PC-9 (cell line): ENCODE data around the gene ZNF362. TPM values are rescaled to one million over a fixed set of nuclear protein-coding genes. Genes with fewer than 3 reads are reported as not detected.
A peak's percentile ranks its signal among the peaks of the same experiment; 100 is the strongest.

Source experiments
- BruUV-seq: library from RNA; stranded (reverse); fragments of 400-500 nt; replicated peaks from 2 replicates; lab custom pipeline; 2021; lab: Mats Ljungman, UMichigan
- CTCF ChIA-PET: fragments of 300-600 bp; sonication (Branson Sonifier 250); formaldehyde crosslinking; loops from one replicate; lab custom pipeline; 2022; ENCODE audit warnings: antibody characterized with exemption; lab: Charles Lee
- POLR2A ChIA-PET: fragments of 300-600 bp; sonication (Branson Sonifier 250); formaldehyde crosslinking; loops from one replicate; lab custom pipeline; 2022; ENCODE audit warnings: antibody characterized with exemption; ENCODE audit not compliant: unreplicated experiment; lab: Charles Lee
- DNase-seq, 2 experiments: peaks; one replicate each; pipeline versions ENCODE4 v3.0.0 to v3.0.0-alpha.2; 2015 to 2022; ENCODE audit warnings: mixed read lengths in 1 of 2
- H2AFZ ChIP-seq: fragments of 200-600 bp; sonication (generic); 2 replicates; pipeline ENCODE4 v1.8.1; 2017; ENCODE audit warnings: antibody characterized with exemption
- H3F3A ChIP-seq: fragments of 200-600 bp; sonication (generic); 2 replicates; pipeline ENCODE4 v1.8.1; 2017; ENCODE audit warnings: antibody characterized with exemption, mild to moderate bottlenecking, low read depth; ENCODE audit not compliant: insufficient read depth
- H3K27ac ChIP-seq: fragments of 200-600 bp; sonication (generic); 2 replicates; pipeline ENCODE4 v1.6.1; 2016; ENCODE audit warnings: mixed run types
- H3K27me3 ChIP-seq: fragments of 200-600 bp; sonication (generic); 2 replicates; pipeline ENCODE4 v1.6.1; 2016; ENCODE audit warnings: low read depth, mixed run types; ENCODE audit not compliant: insufficient read depth
- H3K36me3 ChIP-seq: fragments of 200-600 bp; sonication (generic); 2 replicates; pipeline ENCODE4 v1.6.1; 2016; ENCODE audit warnings: low read depth, mixed run types
- H3K4me1 ChIP-seq: fragments of 200-600 bp; sonication (generic); replicated peaks from 2 replicates; pipeline ENCODE4 v1.6.1; 2016; ENCODE audit warnings: mixed run types; ENCODE audit not compliant: insufficient read depth
- H3K4me2 ChIP-seq: fragments of 200-600 bp; sonication (generic); 2 replicates; pipeline ENCODE4 v1.6.1; 2017; ENCODE audit warnings: mixed run types
- H3K4me3 ChIP-seq: fragments of 200-600 bp; sonication (generic); 2 replicates; pipeline ENCODE4 v1.6.1; 2016; ENCODE audit warnings: mixed run types
- H3K79me2 ChIP-seq: fragments of 200-600 bp; sonication (generic); 2 replicates; pipeline ENCODE4 v1.6.1; 2017; ENCODE audit warnings: low read depth, mixed run types
- H3K9me2 ChIP-seq: fragments of 200-600 bp; sonication (generic); 2 replicates; pipeline ENCODE4 v1.8.1; 2017; ENCODE audit warnings: mild to moderate bottlenecking; ENCODE audit not compliant: insufficient read depth
- H3K9me3 ChIP-seq: fragments of 200-600 bp; sonication (generic); 2 replicates; pipeline ENCODE4 v1.8.1; 2016; ENCODE audit warnings: low read depth; ENCODE audit not compliant: insufficient read depth
- H4K20me1 ChIP-seq: fragments of 200-600 bp; sonication (generic); 2 replicates; pipeline ENCODE4 v1.8.1; 2017; ENCODE audit not compliant: insufficient read depth
- EZH2 ChIP-seq: fragments of 200-600 bp; sonication (generic); IDR thresholded peaks from 2 replicates; pipeline ENCODE4 v1.8.0; 2017; ENCODE audit warnings: antibody characterized with exemption, low read depth
- intact Hi-C: fragments of 100-400 bp; cut with micrococcal nuclease; formaldehyde crosslinking; loops from one replicate; pipeline ENCODE4 v1.10.0; 2022; ENCODE audit not compliant: unreplicated experiment
- total RNA-seq: library from RNA; stranded (reverse); gene quantifications from 2 replicates; pipeline ENCODE4 v1.2.3, GENCODE V29; 2021
- TF ChIP-seq, protein P1 (sequence below): fragments of 200-600 bp; sonication (generic); conservative IDR thresholded peaks from 2 replicates; pipeline ENCODE4 v1.6.1; 2017; ENCODE audit warnings: mixed run types, antibody characterized with exemption, mild to moderate bottlenecking, moderate library complexity

Gene ZNF362
- total RNA-seq, 1 experiment from 2014 or later = 33.1 TPM

DNA sequence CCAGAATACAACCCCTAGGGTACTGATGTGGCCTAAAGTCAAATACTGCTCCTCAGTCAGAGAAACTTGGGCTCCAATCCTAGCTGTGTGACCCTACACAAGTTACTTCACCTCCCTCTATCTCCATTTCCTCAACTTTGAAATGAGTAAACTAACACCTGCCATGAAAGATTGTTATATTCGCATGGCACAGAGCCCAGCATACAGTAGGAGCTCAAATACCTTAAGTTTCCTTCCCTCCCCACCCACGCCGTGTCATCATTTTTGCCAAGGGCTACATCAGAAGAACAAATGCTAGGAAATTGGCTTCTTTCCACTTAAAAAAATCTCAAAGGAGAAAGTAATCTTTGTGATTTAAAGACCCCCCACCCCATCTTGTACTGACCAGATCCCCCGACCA, 22.2 kb upstream of the ZNF362 start:
- CTCF ChIA-PET = no interaction called here
- no peak overlapping the region for H2AFZ ChIP-seq
- no TSS peak for BruUV-seq
- TF ChIP-seq, protein P1, sequence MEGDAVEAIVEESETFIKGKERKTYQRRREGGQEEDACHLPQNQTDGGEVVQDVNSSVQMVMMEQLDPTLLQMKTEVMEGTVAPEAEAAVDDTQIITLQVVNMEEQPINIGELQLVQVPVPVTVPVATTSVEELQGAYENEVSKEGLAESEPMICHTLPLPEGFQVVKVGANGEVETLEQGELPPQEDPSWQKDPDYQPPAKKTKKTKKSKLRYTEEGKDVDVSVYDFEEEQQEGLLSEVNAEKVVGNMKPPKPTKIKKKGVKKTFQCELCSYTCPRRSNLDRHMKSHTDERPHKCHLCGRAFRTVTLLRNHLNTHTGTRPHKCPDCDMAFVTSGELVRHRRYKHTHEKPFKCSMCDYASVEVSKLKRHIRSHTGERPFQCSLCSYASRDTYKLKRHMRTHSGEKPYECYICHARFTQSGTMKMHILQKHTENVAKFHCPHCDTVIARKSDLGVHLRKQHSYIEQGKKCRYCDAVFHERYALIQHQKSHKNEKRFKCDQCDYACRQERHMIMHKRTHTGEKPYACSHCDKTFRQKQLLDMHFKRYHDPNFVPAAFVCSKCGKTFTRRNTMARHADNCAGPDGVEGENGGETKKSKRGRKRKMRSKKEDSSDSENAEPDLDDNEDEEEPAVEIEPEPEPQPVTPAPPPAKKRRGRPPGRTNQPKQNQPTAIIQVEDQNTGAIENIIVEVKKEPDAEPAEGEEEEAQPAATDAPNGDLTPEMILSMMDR = no peak
- TF ChIP-seq EZH2 = no peak
- no peaks in the 10 kb centered on the region for H3K9me2 ChIP-seq
- H3K27ac ChIP-seq = peak overlapping the region; percentile 15
- no peaks in the 10 kb centered on the region for H3K36me3 ChIP-seq
- H3K4me1 ChIP-seq = peaks cover 46% of the 10 kb centered on the region
- H3F3A ChIP-seq = peaks cover 14% of the 10 kb centered on the region
- no peaks in the 10 kb centered on the region for H3K27me3 ChIP-seq
- POLR2A ChIA-PET = no interaction called here
- intact Hi-C loops = no loop called here
- no peaks in the 10 kb centered on the region for H3K9me3 ChIP-seq
- DNase-seq = peak in 1 of 2 experiments; percentile 77
- no peaks in the 10 kb centered on the region for H3K79me2 ChIP-seq
- H3K4me2 ChIP-seq = peak overlapping the region; percentile 12; the same call in 1 of the 2 replicates
- no peaks in the 10 kb centered on the region for H4K20me1 ChIP-seq
- no peak overlapping the region for H3K4me3 ChIP-seq

DNA sequence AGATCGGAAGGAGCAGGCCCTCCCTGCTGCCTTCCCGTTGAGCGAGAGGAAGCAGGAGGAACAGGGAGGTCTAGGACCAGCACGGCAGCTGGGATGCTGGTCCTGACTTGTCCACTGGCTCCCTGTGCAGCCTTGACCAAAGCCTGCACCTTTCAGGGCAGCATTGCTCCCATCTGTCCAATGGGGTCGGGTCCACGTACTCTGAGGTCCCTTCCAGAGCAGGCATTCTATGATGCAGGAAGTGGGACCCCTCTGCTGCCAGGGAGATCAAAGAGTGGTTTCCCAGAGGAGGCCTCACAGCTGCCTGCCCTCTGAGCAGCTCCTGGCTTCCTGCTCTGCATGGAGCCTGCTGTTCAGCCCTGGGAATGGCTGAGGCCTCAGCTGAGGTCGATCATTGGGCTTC, 21.7 kb upstream of the ZNF362 start:
- Histone ChIP-seq H3K4me2 (peak overlapping the region; percentile 70; the same call in 1 of the 2 replicates), H3K4me1 (peaks cover 46% of the 10 kb centered on the region), H2AFZ (no peak overlapping the region), H3F3A (peaks cover 14% of the 10 kb centered on the region), H3K79me2 (no peaks in the 10 kb centered on the region), H3K27me3 (no peaks in the 10 kb centered on the region), H3K36me3 (no peaks in the 10 kb centered on the region), H3K9me3 (no peaks in the 10 kb centered on the region), H3K27ac (peak overlapping the region; percentile 42; the same call in 1 of the 2 replicates), H3K4me3 (no peak overlapping the region), H3K9me2 (no peaks in the 10 kb centered on the region), H4K20me1 (no peaks in the 10 kb centered on the region)
- CTCF ChIA-PET = no interaction called here
- POLR2A ChIA-PET = no interaction called here
- TF ChIP-seq, protein P1 = no peak
- TF ChIP-seq EZH2 = no peak
- intact Hi-C loops = no loop called here
- DNase-seq = no peak
- BruUV-seq = no TSS peak

DNA sequence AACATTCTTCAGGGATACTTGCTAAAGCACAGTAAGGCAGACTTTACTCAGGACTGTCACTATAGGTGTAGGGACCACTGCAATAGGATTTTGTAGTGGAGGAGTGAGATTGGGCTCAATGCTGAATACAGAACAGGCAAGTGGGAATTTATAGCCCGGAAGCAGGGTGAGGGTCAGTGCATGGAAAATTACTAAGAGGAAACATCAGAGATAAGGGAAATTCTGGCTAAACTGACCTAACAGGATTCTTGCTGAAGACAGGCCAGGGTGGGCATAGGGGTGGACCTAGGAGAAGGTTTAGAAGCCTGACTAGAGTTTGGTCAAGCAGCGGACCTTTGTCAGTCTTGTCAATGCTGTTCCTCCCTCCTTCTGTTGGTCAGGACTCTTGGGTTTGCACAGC, 20.8 kb upstream of the ZNF362 start:
- intact Hi-C loops = no loop called here
- Histone ChIP-seq H3K9me3 (no peaks in the 10 kb centered on the region), H3K27me3 (no peaks in the 10 kb centered on the region), H3K27ac (peak overlapping the region; percentile 42), H4K20me1 (no peaks in the 10 kb centered on the region), H3K4me2 (peak overlapping the region; percentile 70), H3F3A (peaks cover 14% of the 10 kb centered on the region), H3K9me2 (no peaks in the 10 kb centered on the region), H3K36me3 (no peaks in the 10 kb centered on the region), H3K4me1 (peaks cover 46% of the 10 kb centered on the region), H3K4me3 (no peak overlapping the region), H3K79me2 (no peaks in the 10 kb centered on the region), H2AFZ (no peak overlapping the region)
- CTCF ChIA-PET = no interaction called here
- peak in 1 of 2 experiments; percentile 60 for DNase-seq
- POLR2A ChIA-PET = no interaction called here
- TF ChIP-seq, protein P1 = no peak
- TF ChIP-seq EZH2 = no peak
- BruUV-seq = no TSS peak
